ENCODE data around the gene RNF126.
"Not testable (repeated sequence)": the region's sequence is repeated elsewhere in the genome, so short reads cannot be mapped to it uniquely, and the experiment has no call there.

The RNF126 gene

DNA sequence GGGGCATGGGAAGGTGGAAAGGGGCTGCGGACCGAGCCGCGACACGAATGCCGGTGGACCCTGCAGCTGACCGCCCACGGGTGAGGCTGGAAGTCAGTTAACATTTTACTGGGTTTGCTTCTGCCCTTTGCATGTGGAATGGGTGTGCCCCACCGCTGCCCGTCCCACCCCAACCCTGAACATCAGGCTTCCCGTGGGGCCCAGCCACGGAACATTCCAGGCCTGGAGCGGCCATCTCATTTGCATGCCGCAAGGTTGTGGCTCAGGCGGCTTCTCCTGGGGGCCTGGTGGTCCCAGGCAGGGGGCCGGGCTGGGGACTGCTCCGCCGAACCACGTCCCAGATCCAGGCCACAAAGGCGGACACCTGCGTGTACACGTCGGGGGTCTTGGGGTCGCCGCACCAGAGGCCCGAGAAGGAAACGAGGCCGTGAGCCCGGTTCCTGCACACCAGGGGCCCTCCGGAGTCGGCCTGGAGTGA, 22.5 kb upstream of the RNF126 start:
- DNase-seq, result no peak

DNA sequence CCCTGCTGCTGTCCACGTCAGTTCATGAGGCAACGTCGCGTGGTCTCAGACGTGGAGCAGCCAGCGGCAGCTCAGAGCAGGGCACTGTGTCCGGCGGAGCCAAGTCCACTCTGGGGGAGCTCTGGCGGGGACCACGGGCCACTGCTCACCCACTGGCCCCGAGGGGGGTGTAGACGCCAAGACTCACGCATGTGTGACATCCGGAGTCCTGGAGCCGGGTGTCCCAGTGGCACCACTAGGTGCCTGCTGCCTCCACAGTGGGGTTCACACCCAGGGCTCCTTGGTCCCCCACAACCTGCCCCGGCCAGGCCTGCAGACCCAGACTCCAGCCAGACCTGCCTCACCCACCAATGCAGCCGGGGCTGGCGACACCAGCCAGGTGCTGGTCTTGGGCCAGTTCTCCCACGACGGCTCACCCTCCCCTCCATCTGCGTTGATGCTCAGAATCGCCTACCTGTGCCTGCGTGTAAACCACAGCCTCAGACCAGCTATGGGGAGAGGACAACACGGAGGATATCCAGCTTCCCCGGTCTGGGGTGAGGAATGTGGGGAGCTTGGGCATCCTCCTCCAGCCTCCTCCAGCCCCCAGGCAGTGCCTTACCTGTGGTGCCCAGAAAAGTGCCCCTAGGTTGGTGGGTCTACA, 19.8 kb upstream of the RNF126 start:
- no peak for DNase-seq

DNA sequence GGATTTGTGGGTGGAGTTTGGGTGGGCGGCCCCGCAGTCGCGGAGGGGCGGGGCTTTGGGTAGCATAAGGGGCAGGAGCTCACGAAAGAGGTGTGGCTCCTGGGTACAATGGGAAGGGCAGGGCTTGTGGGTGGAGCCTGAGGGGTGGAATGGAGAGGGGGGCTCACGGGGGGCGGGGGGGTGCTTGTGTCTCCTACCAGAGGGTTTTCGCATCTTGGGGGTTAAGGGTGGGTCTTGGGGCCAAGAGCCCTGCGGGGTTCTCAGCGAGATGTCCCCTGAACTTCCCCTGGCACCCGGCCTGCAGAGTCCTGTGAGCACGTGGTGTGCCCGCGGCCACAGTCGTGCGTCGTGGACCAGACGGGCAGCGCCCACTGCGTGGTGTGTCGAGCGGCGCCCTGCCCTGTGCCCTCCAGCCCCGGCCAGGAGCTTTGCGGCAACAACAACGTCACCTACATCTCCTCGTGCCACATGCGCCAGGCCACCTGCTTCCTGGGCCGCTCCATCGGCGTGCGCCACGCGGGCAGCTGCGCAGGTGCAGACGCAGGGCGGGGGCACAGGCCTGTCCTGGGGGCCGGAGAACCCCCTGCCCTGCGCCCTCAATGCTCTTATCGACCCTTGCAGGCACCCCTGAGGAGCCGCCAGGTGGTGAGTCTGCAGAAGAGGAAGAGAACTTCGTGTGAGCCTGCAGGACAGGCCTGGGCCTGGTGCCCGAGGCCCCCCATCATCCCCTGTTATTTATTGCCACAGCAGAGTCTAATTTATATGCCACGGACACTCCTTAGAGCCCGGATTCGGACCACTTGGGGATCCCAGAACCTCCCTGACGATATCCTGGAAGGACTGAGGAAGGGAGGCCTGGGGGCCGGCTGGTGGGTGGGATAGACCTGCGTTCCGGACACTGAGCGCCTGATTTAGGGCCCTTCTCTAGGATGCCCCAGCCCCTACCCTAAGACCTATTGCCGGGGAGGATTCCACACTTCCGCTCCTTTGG, 18.3 kb upstream of the RNF126 start:
- no peak for DNase-seq

DNA sequence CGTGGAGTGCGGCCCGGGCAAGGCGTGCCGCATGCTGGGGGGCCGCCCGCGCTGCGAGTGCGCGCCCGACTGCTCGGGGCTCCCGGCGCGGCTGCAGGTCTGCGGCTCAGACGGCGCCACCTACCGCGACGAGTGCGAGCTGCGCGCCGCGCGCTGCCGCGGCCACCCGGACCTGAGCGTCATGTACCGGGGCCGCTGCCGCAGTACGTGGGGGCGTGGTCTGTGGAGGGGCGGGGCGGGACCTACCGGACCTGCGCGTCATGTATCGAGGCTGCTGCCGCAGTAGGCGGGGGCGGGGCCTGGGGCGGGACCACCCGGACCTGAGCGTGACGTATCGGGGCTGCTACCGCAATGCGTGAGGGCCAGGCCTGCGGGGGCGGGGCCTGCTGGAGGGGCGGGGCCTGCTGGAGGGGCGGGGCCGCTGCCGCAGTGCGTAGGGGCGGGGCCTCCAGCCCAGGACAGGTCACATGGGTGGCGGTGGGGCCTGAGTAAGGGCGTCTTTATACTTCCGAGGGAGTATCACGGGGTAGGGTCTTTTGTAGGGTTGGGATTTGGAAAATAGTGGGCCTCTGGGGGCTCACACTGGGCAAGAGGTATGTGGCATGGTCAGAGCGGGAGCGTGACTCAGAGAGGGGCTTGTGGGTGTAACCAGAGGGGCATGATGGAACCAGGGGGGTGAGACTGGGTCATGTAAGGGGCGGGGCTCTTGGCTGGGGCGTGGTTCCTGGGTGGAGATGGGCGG, 17.4 kb upstream of the RNF126 start:
- DNase-seq, result peak; percentile 99

GRCh38 chr19:679418-680286, 16.6 kb upstream of the RNF126 start:
- no peak for DNase-seq

GRCh38 chr19:678791-679388, 15.9 kb upstream of the RNF126 start:
- no peak for DNase-seq

GRCh38 chr19:677601-678436, 14.8 kb upstream of the RNF126 start:
- no peak for DNase-seq

DNA sequence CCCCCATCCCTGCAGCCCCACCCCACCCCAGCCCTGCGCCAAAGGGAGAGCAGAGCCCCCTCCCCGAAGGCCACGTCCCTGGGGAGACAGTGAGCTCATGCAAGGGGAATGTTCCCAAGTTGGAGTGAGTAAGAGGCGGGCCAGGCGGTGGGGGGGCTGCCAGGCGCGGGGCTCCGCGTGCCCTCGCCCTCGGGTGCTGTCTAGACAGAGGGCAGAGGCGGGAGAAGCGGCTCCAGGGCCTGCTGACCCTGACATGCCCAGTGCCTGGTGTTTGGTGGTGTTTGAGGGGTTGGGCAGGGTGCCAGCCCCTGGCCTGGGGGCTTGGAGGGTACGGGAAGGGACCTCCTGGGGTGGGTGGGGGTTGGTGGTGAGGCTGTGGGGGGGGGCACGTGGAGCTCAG, 14.2 kb upstream of the RNF126 start:
- no peak for DNase-seq

DNA sequence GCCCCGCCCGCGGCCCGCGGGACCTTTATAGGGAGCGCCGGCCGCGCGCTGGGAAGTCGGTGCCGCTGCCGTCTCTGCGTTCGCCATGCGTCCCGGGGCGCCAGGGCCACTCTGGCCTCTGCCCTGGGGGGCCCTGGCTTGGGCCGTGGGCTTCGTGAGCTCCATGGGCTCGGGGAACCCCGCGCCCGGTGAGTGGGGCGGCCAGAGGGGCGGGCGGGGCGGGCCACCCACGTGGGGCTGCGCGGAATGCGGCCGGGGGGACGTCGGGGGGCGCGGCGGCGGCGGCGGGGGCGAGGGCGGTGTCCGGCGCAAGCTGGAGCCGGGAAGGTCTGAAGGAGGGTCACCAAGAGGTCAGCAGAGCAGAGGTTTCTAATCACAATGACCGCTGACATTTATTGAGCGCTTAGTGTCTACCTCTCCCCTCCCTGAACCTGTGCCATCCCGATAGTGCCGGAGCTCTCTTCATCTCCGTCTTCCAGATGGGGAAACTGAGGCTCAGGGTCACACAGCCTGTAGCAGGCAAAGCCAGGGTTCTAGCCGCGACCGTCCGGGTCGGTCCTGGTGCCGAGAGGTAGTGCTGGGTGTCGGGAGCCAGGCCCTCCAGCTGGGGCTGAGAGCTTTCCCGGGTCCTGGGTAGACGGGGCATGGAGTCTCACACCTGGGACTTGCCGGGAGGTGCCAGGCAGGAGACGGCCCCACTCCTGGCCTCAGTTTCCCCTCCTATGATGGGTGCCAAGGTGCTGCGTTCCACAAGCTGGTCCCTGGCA, 13.5 kb upstream of the RNF126 start, which contains the start of gene FSTL3:
Gene FSTL3, plus strand, starts transcription at position 54 of the 767 bp plus-strand sequence. Its CDS starts 32 bp downstream, at position 86.
- DNase-seq, result no peak

DNA sequence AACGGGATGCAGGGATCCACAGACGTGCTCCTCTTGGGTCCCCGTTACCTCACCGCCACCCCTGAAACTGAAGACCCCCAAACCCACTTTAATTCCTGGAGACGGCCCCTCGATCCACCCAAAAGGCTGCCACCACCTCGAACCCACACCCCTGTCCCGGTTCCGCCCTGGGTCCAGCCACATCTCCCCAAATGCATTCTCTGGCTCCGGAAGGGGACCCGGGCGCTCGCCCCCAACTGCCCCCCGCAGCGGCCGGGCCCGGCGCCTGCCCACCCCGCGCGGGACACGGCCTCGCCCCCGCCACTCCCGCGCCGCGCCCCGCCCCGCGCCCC, 13.0 kb upstream of the RNF126 start:
- no peak for DNase-seq

DNA sequence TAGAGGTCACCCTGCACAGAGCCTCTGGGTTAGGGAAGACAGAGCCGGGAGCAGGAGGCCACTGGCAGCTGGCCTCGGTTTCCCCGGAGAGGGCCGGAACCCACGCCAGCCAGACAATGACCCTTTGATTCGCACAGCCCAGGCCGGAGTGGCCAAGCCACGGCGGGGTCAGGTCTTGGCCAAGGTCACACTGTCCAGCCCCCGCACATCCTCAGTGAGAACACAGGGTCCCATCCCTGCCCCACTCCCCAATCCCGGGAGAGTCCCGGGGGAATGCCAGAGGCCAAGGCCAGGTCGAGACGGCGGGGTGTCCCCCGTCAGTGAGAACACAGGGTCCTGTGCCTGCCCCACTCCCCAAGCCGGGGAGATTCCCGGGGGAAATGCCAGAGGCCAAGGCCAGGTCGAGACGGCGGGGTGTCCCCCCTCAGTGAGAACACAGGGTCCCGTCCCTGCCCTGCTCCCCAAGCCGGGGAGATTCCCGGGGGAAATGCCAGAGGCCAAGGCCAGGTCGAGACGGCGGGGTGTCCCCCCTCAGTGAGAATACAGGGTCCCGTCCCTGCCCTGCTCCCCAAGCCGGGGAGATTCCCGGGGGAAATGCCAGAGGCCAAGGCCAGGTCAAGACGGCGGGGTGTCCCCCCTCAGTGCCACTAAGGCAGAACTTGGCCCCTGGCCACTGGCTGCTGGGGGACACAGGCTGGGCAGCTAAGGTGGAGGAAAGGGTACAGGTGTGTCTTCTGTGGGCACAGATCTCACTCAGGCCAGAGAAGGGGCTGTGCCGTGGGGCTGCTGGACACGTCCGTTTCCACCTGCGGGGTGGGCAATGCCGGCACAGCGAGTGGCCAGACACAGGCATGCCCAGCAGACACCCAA, 11.5 kb upstream of the RNF126 start:
- DNase-seq, result no peak

DNA sequence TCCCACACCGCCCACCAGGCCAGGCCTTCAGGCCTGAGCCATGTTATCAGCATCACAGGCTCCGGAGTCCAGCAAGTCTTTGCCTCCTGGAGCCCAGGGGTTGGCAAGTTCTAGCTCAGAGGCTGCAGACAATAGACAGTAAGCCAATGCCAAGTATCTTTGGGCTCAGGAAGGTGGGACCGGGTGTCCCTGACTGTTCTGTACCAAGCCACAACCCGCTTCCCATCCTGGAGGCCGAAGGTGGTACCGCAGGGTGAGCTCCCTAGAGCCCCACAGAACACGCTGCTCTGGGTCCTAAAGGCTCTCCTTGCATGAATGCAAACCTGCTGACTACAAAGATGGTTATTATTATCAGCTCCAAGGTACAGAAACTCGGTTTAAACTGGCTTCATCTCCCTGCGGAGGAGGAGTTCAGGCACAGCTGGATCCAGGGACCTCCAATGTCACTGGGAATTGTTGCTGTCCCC, 7.6 kb upstream of the RNF126 start:
- no peak for DNase-seq

DNA sequence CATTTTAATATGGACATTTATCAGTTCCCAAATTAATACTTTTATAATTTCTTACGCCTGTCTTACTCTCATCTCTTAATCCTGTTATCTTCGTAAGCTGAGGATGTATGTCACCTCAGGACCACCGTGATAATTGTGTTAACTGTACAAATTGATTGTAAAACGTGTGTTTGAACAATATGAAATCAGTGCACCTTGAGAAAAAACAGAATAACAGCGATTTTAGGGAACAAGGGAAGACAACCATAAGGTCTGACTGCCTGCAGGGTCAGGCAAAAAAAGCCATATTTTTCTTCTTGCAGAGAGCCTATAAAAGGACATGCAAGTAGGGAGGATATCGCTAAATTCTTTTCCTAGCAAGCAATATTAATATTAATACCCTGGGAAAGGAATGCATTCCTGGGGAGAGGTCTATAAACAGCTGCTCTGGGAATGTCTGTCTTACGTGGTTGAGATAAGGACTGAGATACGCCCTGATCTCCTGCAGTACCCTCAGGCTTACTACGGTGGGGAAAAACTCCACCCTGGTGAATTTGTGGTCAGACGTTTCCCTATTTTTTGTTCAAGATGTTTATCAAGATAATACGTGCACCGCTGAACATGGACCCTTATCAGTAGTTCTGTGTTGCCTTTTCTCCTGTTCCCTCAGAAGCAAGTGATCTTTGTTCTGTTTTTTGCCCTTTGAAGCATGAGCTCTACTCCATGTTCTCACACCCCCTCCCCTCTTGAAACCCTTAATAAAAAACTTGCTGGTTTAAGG, 5.8 kb upstream of the RNF126 start:
- DNase-seq, result not testable (repeated sequence)

- not testable (repeated sequence) for DNase-seq
Observed at GRCh38 chr19:666985-667573, 4.1 kb upstream of the RNF126 start.

- peak; percentile 87 for DNase-seq
Observed at GRCh38 chr19:664913-665443, 2.0 kb upstream of the RNF126 start.

DNA sequence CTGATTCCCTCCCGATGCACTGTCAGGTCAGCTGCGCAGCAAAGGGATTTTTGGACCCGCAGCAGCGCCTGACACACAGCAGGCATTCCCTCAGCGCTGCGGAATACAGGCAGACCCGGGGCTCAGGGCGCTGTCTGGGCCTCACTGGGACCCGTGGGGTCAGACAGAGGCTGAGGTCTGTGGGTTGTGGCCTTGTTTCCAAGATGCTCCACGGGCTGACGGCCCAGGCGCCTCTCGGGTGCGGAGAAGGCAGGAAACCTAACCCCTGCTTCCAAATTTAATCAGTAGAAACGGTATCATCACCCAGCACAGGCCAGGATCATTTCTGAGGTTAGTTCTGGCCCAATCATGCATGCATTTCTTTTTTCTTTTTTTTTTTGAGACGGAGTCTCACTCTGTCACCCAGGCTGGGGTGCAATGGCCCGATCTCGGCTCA, 686 bp upstream of the RNF126 start:
- no peak for DNase-seq

GRCh38 chr19:662207-662961, 630 bp downstream of the RNF126 start:
- peak; percentile 78 for DNase-seq

Measured in CD4-positive, alpha-beta T cell treated with Interleukin-17A for 1 hour (primary cell).